Cardiac muscle cell (in vitro differentiated cells and primary cell): Measurements from ENCODE around the gene FAAH. TPM values are rescaled to one million over a fixed set of nuclear protein-coding genes. Genes with fewer than 3 reads are reported as not detected.
A peak's percentile ranks its signal among the peaks of the same experiment; 100 is the strongest.

Experiments
- DNase-seq, 2 donors: peaks; one replicate each; pipeline versions ENCODE4 v3.0.0 to v3.0.0-alpha.2; 2010 to 2017; ENCODE audit warnings: low read depth in 1 of 2, low spot score in 1 of 2
- H3K27ac ChIP-seq: fragments of 200-600 bp; sonication (generic); 2 replicates; pipeline ENCODE4 v1.5.1; 2016
- H3K27me3 ChIP-seq: fragments of 200-600 bp; sonication (generic); 2 replicates; pipeline ENCODE4 v1.6.0; 2016; ENCODE audit warnings: control low read depth
- H3K36me3 ChIP-seq: fragments of 200-600 bp; sonication (generic); 2 replicates; pipeline ENCODE4 v1.5.1; 2016; ENCODE audit warnings: control low read depth
- H3K4me1 ChIP-seq: fragments of 200-600 bp; sonication (generic); 2 replicates; pipeline ENCODE4 v1.8.1; 2017; ENCODE audit warnings: low read depth, mild to moderate bottlenecking, mixed run types
- H3K4me3 ChIP-seq: fragments of 200-600 bp; sonication (generic); 2 replicates; pipeline ENCODE4 v1.5.1; 2016; ENCODE audit warnings: mild to moderate bottlenecking
- H3K9me3 ChIP-seq: fragments of 200-600 bp; sonication (generic); 2 replicates; pipeline ENCODE4 v1.5.1; 2017; ENCODE audit warnings: low read depth, mild to moderate bottlenecking, control low read depth
- polyA plus RNA-seq: library from polyadenylated mRNA; unstranded; fragments of >200 nt; fragmentation: Nextera tagmentation; extraction: Ambion mirVana; gene quantifications from 2 replicates; pipeline ENCODE4 v1.2.1, GENCODE V29; 2016
- total RNA-seq: library from RNA; depleted of rRNA; stranded (reverse); fragments of >200 nt; gene quantifications from 2 replicates; pipeline ENCODE4 v1.2.3, GENCODE V29; 2016
- TF ChIP-seq, protein P1 (sequence below): IDR thresholded peaks from 2 replicates; pipeline ENCODE4 v1.5.1; 2012; ENCODE audit warnings: low read depth, mild to moderate bottlenecking, low read length

Gene FAAH
- total and polyA plus RNA-seq, 2 experiments from 2014 or later: 20.2 to 21.0 TPM

DNA sequence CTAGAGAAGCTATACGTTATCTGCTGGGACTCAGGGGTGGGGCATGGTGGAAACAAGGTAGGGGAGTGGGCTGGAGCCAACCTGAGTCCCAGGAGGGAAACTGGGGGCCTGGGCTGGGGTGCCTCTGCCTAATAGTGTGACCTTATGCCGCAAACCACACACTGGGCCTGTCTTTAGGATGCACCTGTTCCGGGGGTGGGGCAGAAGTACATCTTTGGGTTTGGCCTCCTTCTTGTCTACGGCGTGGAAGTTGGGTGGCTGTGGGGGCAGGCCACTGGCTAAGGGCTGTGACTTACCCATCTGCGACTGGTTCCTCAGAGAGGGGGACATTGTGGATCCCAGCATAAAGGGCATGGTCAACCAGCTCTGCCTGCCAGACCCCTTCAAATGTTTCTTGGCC, 44.2 kb downstream of the FAAH start:
- H3K27ac ChIP-seq: no peak overlapping the region

DNA sequence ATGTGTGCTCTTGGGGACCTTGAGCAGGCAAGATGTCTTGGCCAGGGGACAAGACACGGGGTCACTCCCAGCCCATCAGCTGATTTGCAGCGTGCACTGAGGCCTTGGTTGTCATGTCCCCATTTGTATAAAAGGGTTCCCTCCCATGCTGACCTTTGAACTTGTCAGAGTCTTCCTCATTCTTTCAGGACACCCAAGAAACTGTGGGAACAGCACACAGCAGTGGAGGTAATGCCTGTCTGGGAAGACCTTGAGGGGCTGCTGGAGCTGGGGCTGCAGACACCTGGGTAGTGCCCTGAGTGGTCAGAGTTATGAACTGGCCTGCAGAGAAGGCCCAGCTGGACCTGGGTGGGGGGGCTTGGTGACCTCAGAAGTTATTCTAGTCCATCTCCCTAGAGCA, 46.4 kb downstream of the FAAH start:
- TF ChIP-seq, protein P1, sequence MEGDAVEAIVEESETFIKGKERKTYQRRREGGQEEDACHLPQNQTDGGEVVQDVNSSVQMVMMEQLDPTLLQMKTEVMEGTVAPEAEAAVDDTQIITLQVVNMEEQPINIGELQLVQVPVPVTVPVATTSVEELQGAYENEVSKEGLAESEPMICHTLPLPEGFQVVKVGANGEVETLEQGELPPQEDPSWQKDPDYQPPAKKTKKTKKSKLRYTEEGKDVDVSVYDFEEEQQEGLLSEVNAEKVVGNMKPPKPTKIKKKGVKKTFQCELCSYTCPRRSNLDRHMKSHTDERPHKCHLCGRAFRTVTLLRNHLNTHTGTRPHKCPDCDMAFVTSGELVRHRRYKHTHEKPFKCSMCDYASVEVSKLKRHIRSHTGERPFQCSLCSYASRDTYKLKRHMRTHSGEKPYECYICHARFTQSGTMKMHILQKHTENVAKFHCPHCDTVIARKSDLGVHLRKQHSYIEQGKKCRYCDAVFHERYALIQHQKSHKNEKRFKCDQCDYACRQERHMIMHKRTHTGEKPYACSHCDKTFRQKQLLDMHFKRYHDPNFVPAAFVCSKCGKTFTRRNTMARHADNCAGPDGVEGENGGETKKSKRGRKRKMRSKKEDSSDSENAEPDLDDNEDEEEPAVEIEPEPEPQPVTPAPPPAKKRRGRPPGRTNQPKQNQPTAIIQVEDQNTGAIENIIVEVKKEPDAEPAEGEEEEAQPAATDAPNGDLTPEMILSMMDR: no peak
- Histone ChIP-seq H3K27ac (no peak overlapping the region), H3K4me1 (no peaks in the 10 kb centered on the region), H3K4me3 (no peak overlapping the region), H3K27me3 (peaks cover 24% of the 10 kb centered on the region), H3K9me3 (no peaks in the 10 kb centered on the region), H3K36me3 (no peaks in the 10 kb centered on the region)
- DNase-seq: no peak

More for the DNA sequence above, 44.2 kb downstream of the FAAH start:
- TF ChIP-seq, protein P1: no peak
- H3K4me1 ChIP-seq: no peaks in the 10 kb centered on the region
- no peak overlapping the region for H3K4me3 ChIP-seq
- no peak for DNase-seq
- H3K36me3 ChIP-seq: no peaks in the 10 kb centered on the region
- H3K9me3 ChIP-seq: no peaks in the 10 kb centered on the region
- peaks cover 4% of the 10 kb centered on the region for H3K27me3 ChIP-seq

DNA sequence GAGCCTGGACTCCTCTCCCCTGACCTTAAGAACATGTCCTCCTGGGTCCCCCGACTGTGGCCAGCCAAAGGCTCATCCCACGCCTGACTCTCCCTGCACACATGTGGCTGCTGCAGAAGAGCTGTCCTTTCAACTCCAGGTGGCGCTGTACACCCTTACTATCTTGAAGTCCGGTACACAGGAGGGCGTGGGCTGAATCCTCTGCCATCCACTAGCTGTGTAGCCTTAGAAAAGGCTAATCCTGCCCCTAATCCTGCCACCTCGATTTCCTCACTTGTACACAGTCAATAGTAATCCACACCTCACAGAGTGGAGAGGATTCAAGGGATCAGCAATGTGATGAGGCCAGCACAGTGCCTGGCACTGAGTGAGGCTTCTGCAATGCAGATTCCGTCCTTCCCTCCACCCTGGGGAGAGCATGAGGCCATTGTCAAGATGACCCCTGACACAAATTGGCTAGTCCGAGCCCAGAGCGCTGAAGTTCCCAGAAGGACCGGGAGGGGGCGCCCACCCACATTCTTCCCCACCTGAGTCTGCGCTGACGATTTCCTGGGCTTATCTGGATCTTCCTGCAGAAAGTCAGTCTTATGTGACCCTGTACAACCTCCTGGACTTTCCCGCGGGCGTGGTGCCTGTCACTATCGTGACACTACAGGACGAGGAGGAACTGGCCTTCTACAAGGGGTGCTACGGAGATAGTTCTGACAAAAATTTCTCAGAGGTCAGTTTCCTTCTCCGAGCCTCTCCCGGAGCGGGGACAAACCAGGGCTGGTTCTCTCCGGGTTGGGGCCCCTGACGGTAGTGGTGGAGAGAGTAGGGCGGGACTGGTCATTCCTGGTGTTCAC, 48.4 kb downstream of the FAAH start:
- TF ChIP-seq, protein P1: peak; percentile 87
- Histone ChIP-seq H3K4me1 (no peaks in the 10 kb centered on the region), H3K36me3 (no peaks in the 10 kb centered on the region), H3K9me3 (no peaks in the 10 kb centered on the region), H3K4me3 (no peak overlapping the region), H3K27me3 (peaks cover 40% of the 10 kb centered on the region), H3K27ac (no peak overlapping the region)
- DNase-seq: peak; percentile 81 to 86

DNA sequence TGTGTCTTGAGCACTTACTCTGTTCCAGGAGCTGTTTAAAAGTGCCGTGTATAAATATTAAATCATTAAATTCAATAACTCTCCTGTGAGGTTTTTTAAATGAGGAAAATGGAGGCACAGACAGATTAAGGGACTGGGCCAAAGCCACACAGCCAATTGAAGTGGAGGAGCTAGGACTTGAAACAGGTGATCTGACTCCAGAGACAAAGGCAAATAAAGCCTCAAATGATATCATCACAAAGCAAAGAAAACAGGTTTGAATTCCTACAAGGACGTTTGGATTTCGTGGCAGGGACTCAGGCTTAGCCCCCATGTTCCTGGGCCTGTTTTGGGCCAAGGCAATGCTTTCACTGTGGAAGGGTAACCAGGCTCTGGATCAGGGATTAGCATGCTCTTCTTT, 50.3 kb downstream of the FAAH start:
- Histone ChIP-seq H3K27me3 (peaks cover 59% of the 10 kb centered on the region), H3K4me3 (no peak overlapping the region), H3K4me1 (no peaks in the 10 kb centered on the region), H3K27ac (no peak overlapping the region), H3K36me3 (no peaks in the 10 kb centered on the region), H3K9me3 (no peaks in the 10 kb centered on the region)
- TF ChIP-seq, protein P1: no peak
- no peak for DNase-seq

DNA sequence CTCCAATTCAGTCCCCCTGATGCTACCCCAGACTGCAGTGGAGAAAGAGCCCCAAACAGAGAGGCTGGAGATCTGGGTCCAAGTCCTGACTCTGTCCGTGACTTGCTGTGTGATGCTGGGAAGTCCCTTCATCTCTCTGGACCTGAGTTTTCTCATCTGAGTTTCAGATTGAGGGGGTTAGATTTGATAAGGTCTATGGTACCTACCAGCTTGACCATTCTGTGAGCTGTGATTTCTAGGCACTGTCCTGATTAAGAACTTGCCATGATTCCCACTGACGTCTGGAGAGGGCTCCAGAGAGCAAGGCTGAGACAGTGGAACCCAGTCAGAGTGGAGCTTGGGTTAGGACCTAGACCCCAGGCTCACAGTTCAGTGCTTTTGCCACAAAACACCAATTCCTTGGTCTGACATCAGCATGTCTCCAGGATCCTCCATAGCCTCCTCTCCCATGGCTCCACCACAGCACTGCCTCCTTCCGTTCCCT, 51.7 kb downstream of the FAAH start:
- Histone ChIP-seq H3K4me1 (no peaks in the 10 kb centered on the region), H3K27me3 (peaks cover 73% of the 10 kb centered on the region), H3K9me3 (no peaks in the 10 kb centered on the region), H3K4me3 (no peak overlapping the region), H3K36me3 (no peaks in the 10 kb centered on the region), H3K27ac (no peak overlapping the region)
- TF ChIP-seq, protein P1: peak; percentile 20
- DNase-seq: no peak
